SK-N-SH (cell line): ENCODE measurements around the gene MRPS21. TPM values are rescaled to one million over a fixed set of nuclear protein-coding genes. Genes with fewer than 3 reads are reported as not detected.
A peak's percentile ranks its signal among the peaks of the same experiment; 100 is the strongest.

ENCODE experiments used
- CTCF ChIA-PET: fragments of 300-600, 350-600 bp; formaldehyde crosslinking; extraction: SDS; loops from one replicate; lab custom pipeline; 2021; lab: Yijun Ruan, JAX
- POLR2A ChIA-PET: fragments of 350-600 bp; sonication (Branson Sonifier 250); formaldehyde crosslinking; extraction: SDS; loops from one replicate; lab custom pipeline; 2020; ENCODE audit warnings: antibody characterized with exemption, inconsistent platforms; lab: Yijun Ruan, JAX
- DNase-seq: peaks from one replicate; pipeline ENCODE4 v3.0.0; 2012
- H2AFZ ChIP-seq: fragments of 200-600 bp; sonication (generic); 2 replicates; pipeline ENCODE4 v1.8.1; 2016; ENCODE audit warnings: antibody characterized with exemption, mild to moderate bottlenecking, low read depth
- H3F3A ChIP-seq: fragments of 200-600 bp; sonication (generic); replicated peaks from 2 replicates; pipeline ENCODE3; 2016; ENCODE audit warnings: antibody characterized with exemption, mild to moderate bottlenecking; ENCODE audit not compliant: insufficient read depth
- H3K27ac ChIP-seq, 2 experiments: fragments of 200-500 bp in 1 of 2; fragments of 200-600 bp in 1 of 2; sonication (Bioruptor generic) in 1 of 2; sonication (generic), shearing (Covaris generic) in 1 of 2; 2 replicates each; pipeline versions ENCODE4 v1.5.1 to v1.6.1; 2014 to 2016; ENCODE audit warnings: low read depth in 2 of 2, inconsistent platforms in 1 of 2, low read length in 1 of 2, mild to moderate bottlenecking in 1 of 2, mixed read lengths in 1 of 2
- H3K27me3 ChIP-seq: fragments of 200-600 bp; sonication (generic), shearing (Covaris generic); 2 replicates; pipeline ENCODE4 v1.6.1; 2016; ENCODE audit warnings: mixed run types; ENCODE audit not compliant: insufficient read depth
- H3K36me3 ChIP-seq, 2 experiments: fragments of 200-500 bp in 1 of 2; fragments of 200-600 bp in 1 of 2; sonication (Bioruptor generic) in 1 of 2; sonication (generic) in 1 of 2; replicated peaks in 1 of 2; 2 replicates each; pipeline versions ENCODE3 to v1.5.1; 2014 to 2016; ENCODE audit warnings: low read length in 1 of 2, mild to moderate bottlenecking in 1 of 2; ENCODE audit not compliant: insufficient read depth in 2 of 2, control insufficient read depth in 1 of 2
- H3K4me1 ChIP-seq, 2 experiments: fragments of 200-500 bp in 1 of 2; fragments of 200-600 bp in 1 of 2; sonication (Bioruptor generic) in 1 of 2; sonication (generic), shearing (Covaris generic) in 1 of 2; 2 replicates each; pipeline versions ENCODE4 v1.5.1 to v1.6.1; 2014 to 2016; ENCODE audit warnings: low read depth in 1 of 2, low read length in 1 of 2, mixed run types in 1 of 2; ENCODE audit not compliant: insufficient read depth in 2 of 2, control insufficient read depth in 1 of 2
- H3K4me2 ChIP-seq: fragments of 200-600 bp; sonication (generic), shearing (Covaris generic); 2 replicates; pipeline ENCODE4 v1.6.1; 2017; ENCODE audit warnings: mixed run types
- H3K4me3 ChIP-seq, 2 experiments: fragments of 200-500 bp in 1 of 2; fragments of 200-600 bp in 1 of 2; sonication (Bioruptor generic) in 1 of 2; sonication (generic), shearing (Covaris generic) in 1 of 2; 2 replicates each; pipeline versions ENCODE4 v1.5.1 to v1.8.1; 2014 to 2016; ENCODE audit warnings: low read depth in 2 of 2, inconsistent platforms in 1 of 2, low read length in 1 of 2, mild to moderate bottlenecking in 1 of 2, mixed read lengths in 1 of 2, moderate library complexity in 1 of 2
- H3K79me2 ChIP-seq: fragments of 200-600 bp; sonication (generic); 2 replicates; pipeline ENCODE4 v1.8.1; 2017; ENCODE audit warnings: mild to moderate bottlenecking; ENCODE audit not compliant: insufficient read depth
- H3K9ac ChIP-seq: fragments of 200-600 bp; sonication (generic); 2 replicates; pipeline ENCODE4 v1.6.1; 2017; ENCODE audit warnings: mixed run types
- H3K9me2 ChIP-seq: fragments of 200-600 bp; sonication (generic); 2 replicates; pipeline ENCODE4 v1.6.1; 2017; ENCODE audit warnings: mixed run types
- H3K9me3 ChIP-seq: fragments of 200-600 bp; sonication (generic); 2 replicates; pipeline ENCODE4 v1.6.1; 2017; ENCODE audit warnings: mixed run types, mild to moderate bottlenecking, moderate library complexity
- H4K20me1 ChIP-seq: fragments of 200-600 bp; sonication (generic); 2 replicates; pipeline ENCODE4 v1.6.1; 2017; ENCODE audit warnings: mild to moderate bottlenecking, mixed run types; ENCODE audit not compliant: insufficient read depth
- ELF1 ChIP-seq: IDR thresholded peaks from 2 replicates; pipeline ENCODE4 v1.4.0; 2012
- EP300 ChIP-seq, 2 experiments: IDR thresholded peaks; 2 replicates each; pipeline versions ENCODE4 v1.4.0 to v1.6.1; 2012; ENCODE audit warnings: borderline replicate concordance in 1 of 2, low read depth in 1 of 2, low read length in 1 of 2
- FOXM1 ChIP-seq: IDR thresholded peaks from 2 replicates; pipeline ENCODE4 v1.4.0; 2012; ENCODE audit warnings: low read depth, mild to moderate bottlenecking
- GABPA ChIP-seq: IDR thresholded peaks from 2 replicates; pipeline ENCODE4 v1.4.0; 2012; ENCODE audit warnings: low read depth, mild to moderate bottlenecking
- IRF3 ChIP-seq: fragments of 150-350 bp; IDR thresholded peaks from 2 replicates; pipeline ENCODE4 v1.6.1; 2016; ENCODE audit warnings: mild to moderate bottlenecking, low read depth, low read length
- MEF2A ChIP-seq: IDR thresholded peaks from 2 replicates; pipeline ENCODE4 v1.4.0; 2012; ENCODE audit warnings: low read depth, borderline replicate concordance
- MXI1 ChIP-seq: IDR thresholded peaks from 2 replicates; pipeline ENCODE4 v1.6.1; 2012; ENCODE audit warnings: mild to moderate bottlenecking, low read depth, low read length, improper control_type of control experiment
- NRF1 ChIP-seq: IDR thresholded peaks from 2 replicates; pipeline ENCODE4 v1.6.1; 2012; ENCODE audit warnings: low read depth, mild to moderate bottlenecking, low read length
- PBX3 ChIP-seq: IDR thresholded peaks from 2 replicates; pipeline ENCODE4; 2012
- RAD21 ChIP-seq: IDR thresholded peaks from 2 replicates; pipeline ENCODE4 v1.6.1; 2012; ENCODE audit warnings: mild to moderate bottlenecking, low read length
- RCOR1 ChIP-seq: fragments of 150-350 bp; IDR thresholded peaks from 2 replicates; pipeline ENCODE4 v1.6.1; 2017; ENCODE audit warnings: antibody characterized with exemption, low read length
- REST ChIP-seq: IDR thresholded peaks from 2 replicates; pipeline ENCODE4 v1.6.1; 2012; ENCODE audit warnings: mild to moderate bottlenecking, low read depth, low read length, moderate library complexity
- RXRA ChIP-seq: IDR thresholded peaks from 2 replicates; pipeline ENCODE4 v1.4.0; 2012; ENCODE audit warnings: low read depth, mild to moderate bottlenecking, borderline replicate concordance
- SIN3A ChIP-seq: IDR thresholded peaks from 2 replicates; pipeline ENCODE4 v1.6.1; 2012; ENCODE audit warnings: low read depth, mild to moderate bottlenecking, low read length, moderate library complexity, borderline replicate concordance
- SMC3 ChIP-seq: IDR thresholded peaks from 2 replicates; pipeline ENCODE4 v1.6.1; 2012; ENCODE audit warnings: low read depth, low read length, improper control_type of control experiment
- ZBTB33 ChIP-seq: IDR thresholded peaks from 2 replicates; pipeline ENCODE4 v1.4.0; 2012; ENCODE audit warnings: low read depth, borderline replicate concordance
- WGBS: methylation state at CpG from one replicate; pipeline ENCODE4 v1.1.6; 2017; ENCODE audit warnings: low lambda C conversion rate; 5-methylcytosine and 5-hydroxymethylcytosine counted together
- polyA plus RNA-seq, 3 experiments: library from polyadenylated mRNA; depleted of rRNA; stranded (reverse); fragments of >200 nt; gene quantifications; 2 replicates each; pipeline ENCODE4 v1.2.3, GENCODE V29; 2012
- TF ChIP-seq, protein P1 (sequence below): IDR thresholded peaks from 2 replicates; pipeline ENCODE4 v1.4.0; 2012; ENCODE audit warnings: low read depth

MRPS21 gene
- polyA plus RNA-seq, 1 of the 3 experiments (the other 2 are of a cell fraction) = 136 TPM

DNA sequence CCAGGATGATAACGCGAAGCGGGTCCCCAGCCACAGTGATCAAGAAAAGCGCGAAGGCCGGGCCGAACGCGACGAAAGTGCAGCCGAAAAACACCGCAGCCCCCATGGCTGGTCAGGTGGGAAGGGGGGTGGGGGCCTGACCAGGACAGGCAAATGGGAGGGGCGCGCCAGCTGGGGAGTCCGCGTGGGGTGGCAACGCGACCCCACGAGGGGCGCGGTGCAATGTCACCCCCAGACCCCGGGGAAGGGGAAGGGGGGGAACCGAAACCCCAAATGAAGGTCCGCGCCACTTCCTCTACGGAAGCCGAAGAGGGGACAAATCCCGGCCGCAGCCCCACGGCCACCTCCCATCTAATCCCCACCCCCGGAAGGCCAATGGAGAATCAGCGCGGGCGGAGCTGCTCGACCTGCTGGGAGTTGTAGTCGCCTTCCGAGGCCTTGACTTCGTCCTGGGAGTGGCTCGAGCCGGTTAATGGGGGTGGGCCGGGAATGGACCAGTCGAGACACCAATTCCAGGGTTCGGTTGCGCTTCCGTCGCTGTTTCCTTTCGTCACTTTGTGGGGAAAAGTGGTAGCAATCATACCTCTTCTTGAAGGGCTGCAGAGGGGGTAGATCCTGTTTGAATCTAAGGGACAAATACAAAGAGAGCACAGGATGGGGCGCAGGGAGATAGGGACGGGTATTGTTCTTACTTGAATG, 24.8 kb upstream of the MRPS21 start, which contains the start of gene APH1A (continued):
- TF ChIP-seq REST = peak; percentile 15; the same call in 1 of the 2 replicates
- no peak for TF ChIP-seq FOXM1
- peak; percentile 72 for TF ChIP-seq MXI1
- TF ChIP-seq, protein P1, sequence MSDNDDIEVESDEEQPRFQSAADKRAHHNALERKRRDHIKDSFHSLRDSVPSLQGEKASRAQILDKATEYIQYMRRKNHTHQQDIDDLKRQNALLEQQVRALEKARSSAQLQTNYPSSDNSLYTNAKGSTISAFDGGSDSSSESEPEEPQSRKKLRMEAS = no peak; the same call in 1 of the 2 replicates
- peak; percentile 88; the same call in 1 of the 2 replicates for TF ChIP-seq SIN3A
- TF ChIP-seq IRF3 = no peak
- no peak for TF ChIP-seq MEF2A
- TF ChIP-seq RXRA = no peak
- no peak for TF ChIP-seq SMC3
- peak in 1 of 2 experiments; percentile 24; a peak in 2 of 4 replicates for TF ChIP-seq EP300 (IDR thresholded peaks at IDR 0.05; ENCODE audit: borderline replicate concordance in 1 of 2, low read depth in 1 of 2, low read length in 1 of 2)
- peak; percentile 83 for TF ChIP-seq ELF1

- 64% methylated on average over 10 of the region's 10 CpGs for WGBS
- Histone ChIP-seq H3K4me3 (peak overlapping the region; percentile 90 to 93), H3K27me3 (no peaks in the 10 kb centered on the region), H3F3A (peaks cover 4% of the 10 kb centered on the region), H3K9ac (peak overlapping the region; percentile 92), H2AFZ (peak overlapping the region; percentile 85), H3K4me2 (peak overlapping the region; percentile 97), H3K4me1 (peaks cover 7 to 13% of the 10 kb centered on the region in 2 experiments; a peak in 2 of 4 replicates), H3K36me3 (peaks cover 25 to 26% of the 10 kb centered on the region in 2 experiments), H3K9me3 (no peaks in the 10 kb centered on the region), H4K20me1 (no peaks in the 10 kb centered on the region), H3K9me2 (no peaks in the 10 kb centered on the region), H3K79me2 (peaks cover 27% of the 10 kb centered on the region), H3K27ac (peak overlapping the region; percentile 70 to 87)
- ChIA-PET POLR2A (interaction anchor here (0.5 to 1.9 kb wide), 6 partner anchors 10 to 360 kb away, joined by 3 to 9 read pairs (median 3); partner anchors contain the start of genes ANP32E, ENSA, MCL1 and RPRD2), CTCF (interaction anchor here (0.5 to 1.6 kb wide), 6 partner anchors 9 to 75 kb away, joined by 3 to 20 read pairs (median 4); partner anchors contain the start of gene CA14)
- no peak for DNase-seq
- TF ChIP-seq SIN3A (no peak), NRF1 (no peak), PBX3 (no peak), MEF2A (no peak), RAD21 (no peak), GABPA (no peak), EP300 (IDR thresholded peaks at IDR 0.05; ENCODE audit: borderline replicate concordance in 1 of 2, low read depth in 1 of 2, low read length in 1 of 2) (no peak), RCOR1 (no peak), ZBTB33 (no peak)
- TF ChIP-seq, protein P1 = no peak
Observed at GRCh38 chr1:150269451-150269850, 24.2 kb upstream of the MRPS21 start.
